ENCODE data around the gene SEZ6L.

SEZ6L gene

GRCh38 chr22:26333088-26333800 lies 164.0 kb downstream of the SEZ6L start:
- DNase-seq (ENCODE audit: low read depth in 2 of 2) = no peak

GRCh38 chr22:26334232-26334631 lies 165.0 kb downstream of the SEZ6L start:
- no peak for DNase-seq (ENCODE audit: low read depth in 2 of 2)

- no peak for DNase-seq (ENCODE audit: low read depth in 2 of 2)
These were observed 167.5 kb downstream of the SEZ6L start for GRCh38 chr22:26336773-26337172.

GRCh38 chr22:26339755-26340154 lies 170.5 kb downstream of the SEZ6L start:
- DNase-seq (ENCODE audit: low read depth in 2 of 2) = no peak

GRCh38 chr22:26342745-26343410 lies 173.6 kb downstream of the SEZ6L start:
- no peak for DNase-seq (ENCODE audit: low read depth in 2 of 2)

- DNase-seq (ENCODE audit: low read depth in 2 of 2) = no peak
These were observed 176.2 kb downstream of the SEZ6L start for GRCh38 chr22:26345496-26345895.

- no peak for DNase-seq (ENCODE audit: low read depth in 2 of 2)
These were observed 179.7 kb downstream of the SEZ6L start for GRCh38 chr22:26348810-26349526.

GRCh38 chr22:26354707-26355106 lies 185.4 kb downstream of the SEZ6L start:
- DNase-seq (ENCODE audit: low read depth in 2 of 2) = no peak

GRCh38 chr22:26357281-26357680 lies 188.0 kb downstream of the SEZ6L start:
- no peak for DNase-seq (ENCODE audit: low read depth in 2 of 2)

- DNase-seq (ENCODE audit: low read depth in 2 of 2) = no peak
These were observed 188.6 kb downstream of the SEZ6L start for GRCh38 chr22:26357813-26358212.

GRCh38 chr22:26359156-26359555 lies 189.9 kb downstream of the SEZ6L start:
- DNase-seq (ENCODE audit: low read depth in 2 of 2) = no peak

GRCh38 chr22:26360169-26360885 lies 191.1 kb downstream of the SEZ6L start:
- peak; percentile 34 to 36 for DNase-seq (ENCODE audit: low read depth in 2 of 2)

GRCh38 chr22:26362471-26362870 lies 193.2 kb downstream of the SEZ6L start:
- no peak for DNase-seq (ENCODE audit: low read depth in 2 of 2)

GRCh38 chr22:26364066-26365015 lies 195.1 kb downstream of the SEZ6L start:
- peak; percentile 6 to 31 for DNase-seq (ENCODE audit: low read depth in 2 of 2)

- DNase-seq (ENCODE audit: low read depth in 2 of 2) = peak; percentile 13 to 49
These were observed 198.4 kb downstream of the SEZ6L start for GRCh38 chr22:26367402-26368245.

GRCh38 chr22:26372890-26373289 lies 203.6 kb downstream of the SEZ6L start:
- DNase-seq (ENCODE audit: low read depth in 2 of 2) = no peak

GRCh38 chr22:26374391-26375026 lies 205.2 kb downstream of the SEZ6L start:
- DNase-seq (ENCODE audit: low read depth in 2 of 2) = no peak

- DNase-seq (ENCODE audit: low read depth in 2 of 2) = no peak
These were observed 208.0 kb downstream of the SEZ6L start for GRCh38 chr22:26377170-26377830.
